GM18907 (cell line): ENCODE results near the gene AMMECR1.
A peak's percentile ranks its signal among the peaks of the same experiment; 100 is the strongest.

Experiments used
- ATAC-seq: cut with Tn5 transposase; IDR thresholded peaks from one replicate; pipeline ENCODE4 v1.9.1; 2021; ENCODE audit warnings: mild to moderate bottlenecking, moderate library complexity; ENCODE audit not compliant: unreplicated experiment

Gene AMMECR1

DNA sequence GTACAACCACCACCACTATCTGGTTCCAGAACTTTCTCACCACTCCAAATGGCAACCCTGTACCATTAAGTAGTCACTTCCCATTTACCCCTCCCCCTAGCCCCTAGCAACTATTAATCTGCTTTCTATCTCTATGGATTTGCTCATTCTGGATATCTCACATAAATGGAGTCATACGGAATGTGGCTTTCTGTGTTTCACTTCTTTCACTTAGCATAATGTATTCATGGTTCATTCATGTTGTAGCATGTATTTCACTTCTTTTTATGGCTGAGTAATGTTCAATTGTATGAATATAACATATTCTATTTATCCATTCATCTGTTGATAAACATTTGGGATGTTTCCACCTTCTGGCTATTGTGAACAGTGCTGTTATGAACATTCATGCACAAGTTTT is 104.7 kb downstream of the AMMECR1 start:
- ATAC-seq, result no peak

DNA sequence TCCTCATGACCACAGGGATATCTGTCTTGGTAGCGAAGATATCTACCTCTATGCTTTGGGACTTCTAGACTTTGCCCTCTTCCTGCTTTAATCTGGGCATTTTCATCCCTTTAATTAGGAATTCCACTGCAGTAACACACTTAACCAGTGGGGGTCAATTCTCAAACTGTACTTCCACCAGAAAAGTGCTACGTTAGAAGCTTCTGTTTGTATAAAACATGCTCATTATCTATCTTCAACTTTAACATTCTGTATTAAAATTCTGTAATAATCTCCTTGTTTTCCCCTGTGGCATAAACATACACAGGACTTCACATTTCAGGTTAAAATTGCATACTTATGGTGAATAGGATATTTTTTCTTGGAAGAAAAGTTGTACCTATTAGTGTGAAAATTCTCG is 105.6 kb downstream of the AMMECR1 start:
- no peak for ATAC-seq

DNA sequence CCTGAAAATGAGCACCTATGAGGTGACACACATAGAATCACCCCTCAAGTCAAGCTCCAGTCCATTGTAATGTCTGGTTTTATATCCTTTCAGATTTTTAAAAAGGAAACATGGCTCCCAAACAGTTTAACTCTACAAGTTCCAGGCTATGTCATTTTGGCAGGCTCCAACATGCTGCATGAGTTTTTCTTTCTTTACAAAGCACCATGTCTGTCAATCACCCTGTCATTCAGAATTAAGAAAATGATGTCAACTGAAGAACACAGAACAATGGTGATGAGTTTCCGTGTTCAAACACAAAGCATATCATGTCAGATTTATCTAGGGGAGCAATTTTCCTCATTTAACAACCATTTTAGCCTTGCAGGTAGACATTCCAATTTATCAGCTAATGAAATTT is 106.5 kb downstream of the AMMECR1 start:
- ATAC-seq, result no peak

DNA sequence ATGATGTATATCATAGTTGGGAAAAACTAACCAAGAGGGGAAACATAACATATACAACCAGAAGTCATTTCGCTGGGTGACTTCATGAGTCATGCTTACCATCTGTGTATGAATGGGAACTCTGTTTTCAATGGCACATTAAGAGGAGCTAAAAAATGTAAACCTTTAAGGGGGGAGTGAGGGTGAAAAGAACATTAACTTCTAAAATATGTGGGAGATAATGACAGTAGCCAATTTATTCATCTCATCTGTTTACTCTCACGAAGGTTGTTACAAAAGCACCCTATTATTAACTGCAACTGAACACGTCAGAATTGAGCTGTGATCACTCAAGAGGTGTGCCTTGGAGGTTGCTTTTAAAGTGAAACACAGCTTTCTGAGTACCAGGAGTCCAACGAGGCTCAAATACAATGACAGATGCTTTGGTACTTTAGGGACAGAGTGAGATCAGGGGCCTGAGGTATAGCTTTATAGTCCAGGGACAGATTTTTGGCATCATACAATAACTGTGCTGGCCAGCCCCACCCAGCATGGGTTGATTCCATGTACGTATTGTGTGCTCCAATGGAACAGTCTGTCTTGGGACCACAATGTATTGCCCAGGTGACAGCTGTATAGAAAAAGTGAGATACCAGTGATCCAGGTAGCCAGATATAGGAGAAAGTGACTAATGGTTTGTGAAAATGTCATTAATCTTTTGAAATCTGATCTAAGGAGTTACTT is 107.3 kb downstream of the AMMECR1 start:
- no peak for ATAC-seq

DNA sequence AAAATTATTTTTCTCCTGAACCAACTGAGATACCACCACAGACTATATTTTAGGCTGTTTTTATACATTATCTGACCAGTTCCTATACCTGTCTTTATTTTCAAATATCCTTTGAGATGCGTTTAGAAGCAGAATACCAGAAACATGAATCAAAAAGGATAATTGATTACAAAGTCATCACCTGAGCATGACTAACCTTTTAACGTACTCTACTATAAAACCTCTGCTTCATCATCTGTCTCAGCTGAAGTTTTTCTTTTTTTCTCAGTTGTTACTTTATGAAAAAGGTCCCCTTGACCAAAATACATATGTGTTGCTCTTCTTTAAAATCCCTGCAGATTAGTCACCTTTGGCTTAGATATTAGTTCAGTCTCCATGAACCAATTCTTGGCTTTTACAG is 109.8 kb downstream of the AMMECR1 start:
- no peak for ATAC-seq

DNA sequence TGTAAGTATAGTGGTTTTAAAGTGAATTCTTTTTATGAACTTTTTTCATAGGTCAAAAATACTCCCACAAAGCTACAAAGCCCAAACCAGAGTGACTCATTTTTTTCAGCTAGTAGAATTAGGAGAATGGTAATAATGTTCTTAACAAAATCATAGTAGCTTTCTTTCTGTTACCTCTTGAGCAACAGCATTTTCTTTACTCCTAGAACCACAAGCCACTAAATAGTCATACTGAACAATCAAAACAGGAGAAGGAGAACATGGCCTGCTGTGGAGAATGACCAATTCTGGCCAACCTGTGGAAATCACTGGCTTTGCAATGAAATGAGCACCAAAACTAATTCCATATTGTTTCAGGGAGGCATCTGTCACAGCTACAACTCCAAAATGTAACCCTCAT is 112.9 kb downstream of the AMMECR1 start:
- no peak for ATAC-seq

DNA sequence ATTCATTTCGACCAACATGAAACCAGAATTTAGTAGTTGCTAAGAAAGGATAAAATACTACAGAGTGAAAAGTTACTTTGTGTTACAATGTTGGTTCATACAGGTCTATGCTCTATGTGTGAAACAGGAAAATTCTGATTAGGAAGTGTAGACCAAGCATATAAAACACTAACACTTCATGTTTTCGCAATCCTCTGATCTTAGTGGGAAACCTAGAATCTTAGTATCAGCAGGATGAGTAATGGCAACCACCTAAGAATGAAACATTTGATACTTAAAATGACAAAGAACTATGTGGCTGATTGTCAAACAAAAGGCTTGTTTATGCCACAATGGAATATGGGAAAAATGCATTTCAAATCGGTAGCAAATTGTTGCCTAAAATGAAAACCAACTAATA is 116.1 kb downstream of the AMMECR1 start:
- no peak for ATAC-seq

DNA sequence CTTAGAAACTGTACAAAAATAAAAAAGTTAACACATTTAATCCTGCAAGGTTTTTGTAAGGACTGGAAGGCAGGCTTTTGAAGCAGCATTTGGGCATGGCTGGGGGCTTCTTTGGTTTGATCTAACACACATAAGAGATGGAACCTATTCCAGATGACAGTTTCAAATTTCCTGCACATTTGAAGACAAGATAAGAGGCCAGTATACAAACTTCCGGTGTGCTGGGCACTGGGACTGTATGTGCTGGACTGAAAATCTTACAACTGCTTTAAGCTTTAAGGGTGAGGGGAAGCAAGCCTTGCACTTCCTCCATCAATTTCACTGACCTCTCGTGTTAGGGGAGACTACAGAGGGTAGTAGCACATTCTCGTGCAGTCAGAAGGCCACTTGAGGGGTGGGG is 122.9 kb downstream of the AMMECR1 start:
- no peak for ATAC-seq

DNA sequence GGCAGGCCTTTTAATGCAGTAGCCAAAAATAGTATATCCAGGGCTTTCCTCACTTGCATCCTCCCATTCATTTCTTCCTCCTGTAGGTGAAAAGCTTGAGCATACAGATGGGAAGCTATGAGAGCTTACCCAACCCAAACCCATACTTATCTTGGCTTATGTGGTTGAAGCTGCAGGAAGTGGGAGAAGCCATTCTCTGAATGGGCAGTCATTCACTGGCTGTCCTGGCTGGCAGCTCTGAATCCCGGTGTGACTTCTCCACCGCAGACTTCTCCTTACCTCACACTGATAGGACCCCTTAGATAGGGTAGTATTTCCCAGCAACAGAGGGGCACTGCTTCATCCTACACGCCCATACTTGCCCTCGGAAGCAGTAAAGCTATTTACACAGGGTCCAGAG is 125.4 kb downstream of the AMMECR1 start:
- ATAC-seq, result no peak

DNA sequence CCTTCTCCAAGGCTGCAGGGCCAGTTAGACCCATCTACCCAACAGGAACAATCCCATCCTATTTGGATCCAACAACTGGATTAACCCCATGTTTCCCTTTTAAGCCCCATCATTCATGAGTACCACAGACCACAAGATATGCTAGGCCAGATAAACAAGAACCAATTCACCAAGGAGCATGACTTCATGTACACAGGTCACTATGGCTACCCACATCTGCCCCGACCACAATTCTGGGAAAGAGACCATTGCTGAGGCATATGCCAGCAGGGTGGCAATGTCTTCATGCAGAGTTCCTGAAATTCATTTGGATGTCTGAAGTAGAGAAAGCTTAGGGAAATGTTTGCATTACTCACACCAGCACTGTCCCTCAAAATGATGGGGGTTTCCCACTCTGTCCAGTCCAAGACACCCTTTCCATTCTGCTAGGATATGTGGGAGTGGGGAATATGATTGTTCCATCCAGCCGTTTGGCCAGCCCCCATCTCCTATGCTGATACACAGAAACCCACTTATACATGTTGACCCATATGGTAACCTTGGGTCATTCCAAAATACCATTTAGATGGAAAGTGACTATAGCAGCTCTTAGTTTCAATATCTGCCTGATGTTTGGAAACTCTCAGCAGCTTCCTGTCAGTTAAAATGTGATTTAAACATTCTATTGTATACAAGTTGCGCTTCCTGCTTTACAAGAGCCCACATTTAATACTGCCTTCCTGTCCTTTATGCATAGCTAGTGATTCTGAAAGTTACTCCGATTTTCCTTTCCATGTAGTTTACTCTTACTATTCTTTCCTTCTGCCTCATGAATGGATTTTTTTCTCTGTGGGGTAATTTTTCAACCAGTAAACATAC is 129.0 kb downstream of the AMMECR1 start:
- no peak for ATAC-seq

DNA sequence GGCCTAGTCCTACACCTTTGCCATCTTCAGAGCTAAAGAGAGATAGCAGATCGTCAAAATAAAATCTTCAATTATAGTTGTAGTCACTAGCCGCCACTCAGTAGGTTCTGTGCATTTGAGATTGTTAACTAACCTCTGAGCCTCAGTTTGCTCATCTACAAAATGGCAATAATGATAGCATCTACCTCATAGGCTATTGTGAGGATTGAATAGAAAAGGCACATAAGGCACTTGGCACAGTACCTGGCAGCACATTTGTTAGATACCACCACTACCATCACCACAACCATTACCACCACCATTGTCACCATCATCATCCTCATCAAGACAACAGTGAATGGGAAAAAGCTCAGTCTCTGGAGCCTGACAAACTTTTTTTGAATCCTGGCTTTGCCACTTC is 134.6 kb downstream of the AMMECR1 start:
- no peak for ATAC-seq

DNA sequence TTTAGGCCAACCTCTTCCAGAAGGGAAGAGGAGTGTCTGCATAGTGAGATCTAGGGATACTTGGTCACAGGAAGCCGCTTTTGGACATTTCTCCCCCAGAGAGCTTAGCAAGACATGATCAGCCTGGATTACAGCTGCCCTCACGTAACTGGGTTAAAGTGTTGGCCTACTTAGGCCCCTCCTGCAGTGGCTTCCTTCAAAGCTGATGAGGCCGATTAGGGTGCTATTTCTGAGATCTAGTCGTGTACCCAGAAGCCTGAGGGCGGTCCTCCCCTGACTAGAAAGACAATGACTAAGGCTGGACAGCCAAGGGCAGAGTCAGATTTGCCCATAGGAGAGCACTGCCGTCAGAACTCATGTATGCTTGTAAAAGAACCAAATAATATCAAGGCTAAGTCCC is 135.0 kb downstream of the AMMECR1 start:
- no peak for ATAC-seq

DNA sequence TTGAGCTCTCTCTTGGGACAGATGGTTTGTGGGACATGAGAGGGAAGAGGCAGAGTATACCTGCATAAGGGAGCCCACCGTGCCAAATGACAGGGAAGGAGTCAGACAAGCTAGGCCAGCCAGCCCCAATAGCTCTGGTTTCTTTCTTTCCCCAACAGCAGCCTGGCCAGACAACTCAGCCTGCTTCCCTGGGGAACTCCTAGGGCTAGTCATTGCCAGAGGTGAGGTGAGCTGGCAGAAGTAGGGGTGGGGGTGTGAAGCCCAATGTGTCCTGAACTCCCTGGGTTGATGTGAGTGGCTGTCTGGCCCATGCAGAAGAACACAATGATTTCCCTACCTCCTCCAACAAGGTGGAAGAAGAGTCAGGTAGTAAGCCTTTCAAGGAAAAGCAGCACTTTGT is 135.5 kb downstream of the AMMECR1 start:
- ATAC-seq, result peak; percentile 56

DNA sequence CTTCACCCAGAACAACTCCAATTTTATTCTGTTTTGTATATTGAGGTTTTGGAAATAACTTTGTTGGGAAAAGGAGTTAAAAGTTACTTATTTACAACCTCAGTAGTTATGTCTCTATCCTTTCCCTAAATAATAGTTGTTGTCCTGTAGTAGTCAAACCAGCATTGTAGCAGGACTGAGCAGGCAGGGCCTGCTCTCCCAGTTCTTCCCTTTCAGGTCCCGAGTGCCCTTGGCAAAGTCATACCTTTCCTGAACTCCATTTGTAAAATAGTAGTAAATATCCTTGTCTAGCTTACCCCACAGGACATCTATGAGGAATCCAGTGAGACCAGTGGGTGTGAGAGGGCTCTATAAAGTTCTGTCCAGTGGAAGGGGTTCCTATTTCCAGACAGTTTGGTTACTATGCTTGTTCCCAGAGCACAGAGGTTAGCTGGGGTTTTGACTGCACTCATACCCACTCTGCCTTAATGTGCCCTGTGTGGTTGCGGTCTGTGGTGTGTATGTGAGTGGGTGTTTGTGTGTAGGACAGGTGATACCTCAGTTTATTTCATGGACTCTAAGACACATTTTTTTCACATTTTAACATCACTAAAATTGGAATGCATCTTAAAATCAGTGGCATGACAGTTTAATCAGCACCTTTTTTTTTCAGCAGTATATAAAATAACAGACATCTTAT is 136.3 kb downstream of the AMMECR1 start:
- no peak for ATAC-seq

DNA sequence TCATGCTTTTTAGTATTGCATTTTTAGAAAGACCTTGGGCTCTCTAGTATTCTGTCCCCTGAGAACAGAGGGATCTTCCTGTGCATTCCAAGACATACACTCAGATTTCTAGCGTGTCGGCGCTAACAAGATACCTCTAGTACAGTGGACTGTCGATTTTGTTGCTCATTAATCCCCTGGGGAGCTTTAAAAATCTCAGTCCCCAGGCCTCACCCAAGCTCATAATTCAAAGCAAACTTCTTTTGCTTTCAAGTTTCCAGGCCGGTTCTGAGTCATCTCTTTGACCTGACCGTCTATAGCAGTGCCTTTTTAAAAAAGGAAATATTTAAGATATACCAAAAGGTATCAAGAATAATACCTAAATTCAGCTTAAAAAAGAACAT is 137.0 kb downstream of the AMMECR1 start:
- peak; percentile 77 for ATAC-seq

DNA sequence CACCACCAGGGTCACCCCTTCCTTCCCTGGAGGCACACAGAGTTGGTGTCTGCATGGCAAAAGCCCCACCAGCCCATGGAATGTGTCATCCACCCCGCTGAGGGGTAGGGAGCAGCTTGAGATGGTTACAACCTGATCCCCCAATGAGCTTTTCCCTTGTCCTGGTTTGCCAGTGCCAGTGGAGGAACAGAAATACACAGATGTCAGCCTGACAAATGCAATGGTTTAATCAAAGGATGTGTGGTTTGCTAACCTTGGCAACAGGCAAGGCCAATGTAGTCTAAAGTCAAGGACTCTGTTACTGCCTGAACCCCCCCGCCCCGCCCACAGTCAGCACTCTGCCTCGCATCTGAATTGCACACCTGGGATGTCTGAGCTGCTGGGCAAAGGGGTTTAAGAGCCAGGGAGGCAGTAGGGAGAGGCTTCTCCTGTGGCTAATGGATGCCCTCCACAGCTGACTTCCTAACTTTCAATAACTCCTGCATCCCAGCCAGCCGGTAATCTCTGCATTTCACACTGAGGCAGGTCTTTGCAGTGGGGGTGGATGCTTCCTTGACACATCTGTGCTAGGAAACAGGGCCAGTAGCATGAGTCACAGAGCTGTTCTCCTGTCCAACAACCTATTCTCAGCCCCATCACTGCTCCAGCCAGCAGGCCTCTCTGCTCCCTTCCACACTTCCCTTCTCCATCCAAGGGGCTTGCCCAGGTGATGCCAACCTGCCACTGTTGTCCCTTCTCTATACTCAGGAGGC is 137.5 kb downstream of the AMMECR1 start:
- ATAC-seq, result peak; percentile 29

DNA sequence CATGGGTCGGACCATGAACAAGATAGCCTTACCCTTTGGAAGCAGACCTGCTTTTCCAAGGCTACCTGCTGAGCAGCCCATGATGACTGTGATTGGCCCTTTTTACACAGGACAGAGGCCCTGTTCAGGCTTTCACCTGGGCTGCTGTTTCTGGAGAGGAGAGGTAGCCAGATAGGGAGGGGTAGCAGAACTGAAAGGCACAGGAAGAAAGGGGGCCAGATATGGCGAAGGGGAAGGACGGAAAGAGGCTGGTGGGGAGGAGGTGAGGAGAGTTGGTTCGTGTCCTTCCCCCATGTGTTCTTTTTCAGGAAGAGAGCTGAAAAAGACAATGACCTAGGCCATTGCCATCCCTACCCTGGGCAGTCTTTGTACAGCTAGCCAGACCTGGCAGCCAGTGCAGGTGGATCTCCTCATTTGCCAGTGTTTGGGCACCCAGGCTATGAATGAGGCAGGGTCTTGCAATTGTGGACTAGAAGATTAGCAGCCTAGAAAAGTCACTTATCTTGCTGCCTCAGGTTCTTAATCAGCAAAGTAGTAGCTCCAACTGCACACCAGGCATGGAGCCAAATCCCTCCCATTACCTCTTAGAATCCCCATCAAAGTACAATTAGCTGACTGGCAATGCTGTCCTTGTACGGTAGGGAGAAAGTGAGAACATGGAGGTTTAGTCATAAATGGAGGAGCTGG is 139.6 kb downstream of the AMMECR1 start:
- no peak for ATAC-seq

DNA sequence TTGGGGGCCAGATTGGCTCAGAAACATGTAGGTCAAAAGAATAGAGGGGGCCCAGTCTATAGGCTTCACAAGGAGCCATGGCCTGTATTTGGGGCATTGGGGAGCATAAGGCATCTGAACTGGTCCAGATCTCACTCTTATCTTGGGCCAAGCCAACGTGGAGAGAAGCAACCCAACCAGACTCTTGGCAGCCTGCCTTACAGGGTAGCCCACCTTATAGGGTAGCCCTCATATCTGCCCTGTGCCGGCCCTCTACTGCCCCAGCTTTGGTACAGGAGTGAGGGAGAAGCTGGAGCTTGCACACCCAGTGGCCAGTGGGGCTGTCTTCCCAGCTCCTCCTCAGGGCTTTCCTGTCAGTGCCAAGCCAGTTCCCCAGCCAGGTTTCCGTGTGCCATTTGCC is 142.2 kb downstream of the AMMECR1 start:
- ATAC-seq, result no peak

DNA sequence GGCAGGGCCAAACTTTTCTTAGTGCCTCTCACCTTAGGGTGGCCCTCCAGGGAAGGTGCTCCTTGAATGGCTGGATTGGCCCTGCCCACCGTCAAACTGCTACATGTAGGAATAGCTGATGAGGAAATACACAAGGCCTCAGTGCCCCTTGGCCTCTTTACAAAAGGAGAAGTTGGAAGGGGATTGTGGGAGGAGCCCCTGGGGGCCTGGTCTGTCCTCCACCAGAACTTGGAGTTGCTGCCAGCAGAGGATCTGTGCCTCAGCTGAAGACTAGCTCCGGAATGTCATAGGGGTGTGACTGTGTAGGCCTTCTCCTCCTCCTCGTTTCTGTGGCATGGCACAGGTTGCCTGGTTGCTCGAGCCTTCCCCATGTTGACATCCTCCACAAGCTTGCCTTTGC is 142.7 kb downstream of the AMMECR1 start:
- ATAC-seq, result no peak
